Measurements from ENCODE around the gene CD164L2.

- no peak for TF ChIP-seq CTCF (IDR thresholded peaks at IDR 0.05; ENCODE audit: low read depth, low read length)
- no peak for TF ChIP-seq EZH2phosphoT487 (IDR thresholded peaks at IDR 0.05; ENCODE audit: low read depth)
Measured at GRCh38 chr1:27351541-27352107, 31.5 kb downstream of the CD164L2 start.
